GM23338 (cell line): ENCODE measurements around the gene COP1. TPM values are rescaled to one million over a fixed set of nuclear protein-coding genes. Genes with fewer than 3 reads are reported as not detected.

Experiments used
- ATAC-seq: fragments of 200-7000 bp; cut with Tn5 transposase; 3 replicates; pipeline ENCODE4 v1.9.1; 2020
- DNase-seq: peaks from one replicate; pipeline ENCODE4 v3.0.0-alpha.2; 2015; ENCODE audit warnings: low spot score
- H2AFZ ChIP-seq: fragments of 200-600 bp; sonication (generic); 2 replicates; pipeline ENCODE4 v1.8.0; 2016; ENCODE audit warnings: antibody characterized with exemption, mild to moderate bottlenecking, moderate library complexity
- H3F3A ChIP-seq: fragments of 200-600 bp; sonication (generic); replicated peaks from 2 replicates; pipeline ENCODE4 v1.8.0; 2017; ENCODE audit warnings: antibody characterized with exemption, mixed run types, low read depth
- H3K27ac ChIP-seq: fragments of 200-600 bp; sonication (generic); 2 replicates; pipeline ENCODE4 v1.6.1; 2016; ENCODE audit warnings: low read depth
- H3K27me3 ChIP-seq: fragments of 200-600 bp; sonication (generic); 2 replicates; pipeline ENCODE4 v1.8.0; 2016; ENCODE audit warnings: mild to moderate bottlenecking, mixed run types, moderate library complexity; ENCODE audit not compliant: insufficient read depth
- H3K36me3 ChIP-seq: fragments of 200-600 bp; sonication (generic); 2 replicates; pipeline ENCODE4 v1.8.0; 2016; ENCODE audit warnings: mild to moderate bottlenecking; ENCODE audit not compliant: insufficient read depth
- H3K4me1 ChIP-seq: fragments of 200-600 bp; sonication (generic); 2 replicates; pipeline ENCODE4 v1.8.0; 2016; ENCODE audit warnings: mild to moderate bottlenecking, moderate library complexity; ENCODE audit not compliant: insufficient read depth
- H3K4me2 ChIP-seq: fragments of 200-600 bp; sonication (generic); 2 replicates; pipeline ENCODE4 v1.7.1; 2017; ENCODE audit warnings: mixed run types
- H3K4me3 ChIP-seq: fragments of 200-600 bp; sonication (generic); 2 replicates; pipeline ENCODE4 v1.6.1; 2016; ENCODE audit warnings: mixed run types
- H3K79me2 ChIP-seq: fragments of 200-600 bp; sonication (generic); replicated peaks from 2 replicates; pipeline ENCODE4 v1.8.0; 2017; ENCODE audit warnings: mild to moderate bottlenecking; ENCODE audit not compliant: insufficient read depth
- H3K9me2 ChIP-seq: fragments of 200-600 bp; sonication (generic); 2 replicates; pipeline ENCODE4 v1.8.0; 2017; ENCODE audit not compliant: insufficient read depth
- H4K20me1 ChIP-seq: fragments of 200-600 bp; sonication (generic); replicated peaks from 2 replicates; pipeline ENCODE4 v1.8.0; 2017; ENCODE audit warnings: mild to moderate bottlenecking; ENCODE audit not compliant: insufficient read depth
- H3K27ac Mint-ChIP-seq: 2 replicates; pipeline ENCODE4 v1.8.0; 2020; ENCODE audit warnings: inconsistent platforms, mild to moderate bottlenecking, moderate library complexity, mixed read lengths
- H3K27me3 Mint-ChIP-seq: 3 replicates; pipeline ENCODE4 v1.8.0; 2022; ENCODE audit warnings: low read depth, mild to moderate bottlenecking, moderate library complexity, mixed read lengths, inconsistent platforms; ENCODE audit not compliant: insufficient read depth, poor library complexity
- H3K36me3 Mint-ChIP-seq: 3 replicates; pipeline ENCODE4 v1.8.0; 2021; ENCODE audit warnings: low read depth, mild to moderate bottlenecking, inconsistent platforms, moderate library complexity, mixed read lengths
- H3K4me1 Mint-ChIP-seq: 3 replicates; pipeline ENCODE4 v1.8.0; 2020; ENCODE audit warnings: mild to moderate bottlenecking, inconsistent platforms, mixed read lengths
- H3K4me3 Mint-ChIP-seq: 3 replicates; pipeline ENCODE4 v1.8.0; 2021; ENCODE audit warnings: moderate library complexity, mild to moderate bottlenecking, inconsistent platforms, mixed read lengths
- H3K9me3 Mint-ChIP-seq: 3 replicates; pipeline ENCODE4 v1.8.0; 2020; ENCODE audit warnings: moderate library complexity, mild to moderate bottlenecking, inconsistent platforms, mixed read lengths
- CREB1 ChIP-seq: fragments of 250-450 bp; sonication (Bioruptor Pico); IDR thresholded peaks from 2 replicates; pipeline ENCODE4 v1.5.0; 2020; ENCODE audit warnings: low read depth, mild to moderate bottlenecking, moderate library complexity
- CTCF ChIP-seq, 2 experiments: fragments of 200-600 bp in 1 of 2; sonication (generic) in 1 of 2; conservative IDR thresholded peaks; 2 replicates each; pipeline versions ENCODE4 v1.5.1 to v1.6.1; 2016 to 2017; ENCODE audit warnings: antibody characterized with exemption in 2 of 2, low read depth in 2 of 2, mild to moderate bottlenecking in 2 of 2, moderate library complexity in 1 of 2
- ETS1 ChIP-seq: IDR thresholded peaks from 2 replicates; pipeline ENCODE4 v1.6.1; 2016; ENCODE audit warnings: antibody characterized with exemption
- EZH2 ChIP-seq: fragments of 200-600 bp; sonication (generic); IDR thresholded peaks from one replicate; pipeline ENCODE4 v1.8.0; 2017; ENCODE audit warnings: antibody characterized with exemption, mild to moderate bottlenecking, low read depth; ENCODE audit not compliant: unreplicated experiment
- EZH2phosphoT487 ChIP-seq: fragments of 200-600 bp; sonication (generic); IDR thresholded peaks from one replicate; pipeline ENCODE4 v1.8.1; 2018; ENCODE audit warnings: antibody characterized with exemption; ENCODE audit not compliant: unreplicated experiment
- JUNB ChIP-seq: IDR thresholded peaks from one replicate; pipeline ENCODE4 v1.6.1; 2016; ENCODE audit warnings: antibody characterized with exemption; ENCODE audit not compliant: unreplicated experiment
- NANOG ChIP-seq: IDR thresholded peaks from 2 replicates; pipeline ENCODE4 v1.6.1; 2016; ENCODE audit warnings: antibody characterized with exemption, borderline replicate concordance
- POLR2AphosphoS5 ChIP-seq: IDR thresholded peaks from 2 replicates; pipeline ENCODE4 v1.6.1; 2016; ENCODE audit warnings: antibody characterized with exemption, low read depth
- STAT1 ChIP-seq: IDR thresholded peaks from one replicate; pipeline ENCODE4 v1.6.1; 2016; ENCODE audit warnings: antibody characterized with exemption; ENCODE audit not compliant: unreplicated experiment
- ZNF114 ChIP-seq: fragments of 250-450 bp; sonication (Bioruptor Pico); IDR thresholded peaks from 2 replicates; pipeline ENCODE4 v1.5.0; 2020; ENCODE audit warnings: mild to moderate bottlenecking, moderate library complexity
- ZNF331 ChIP-seq: fragments of 250-450 bp; sonication (Bioruptor Pico); IDR thresholded peaks from 2 replicates; pipeline ENCODE4 v1.5.0; 2020; ENCODE audit warnings: low read depth, mild to moderate bottlenecking, moderate library complexity
- polyA plus RNA-seq: library from polyadenylated mRNA; unstranded; fragments of >200 nt; fragmentation: Nextera tagmentation; extraction: Ambion mirVana; gene quantifications from 2 replicates; pipeline ENCODE4 v1.2.1, GENCODE V29; 2016
- total RNA-seq: library from RNA; depleted of rRNA; stranded (reverse); fragments of >200 nt; shearing (Covaris generic); gene quantifications from 2 replicates; pipeline ENCODE4 v1.2.3, GENCODE V29; 2014
- TF ChIP-seq, protein P1 (sequence below): IDR thresholded peaks from one replicate; pipeline ENCODE4 v1.6.1; 2018; ENCODE audit warnings: antibody characterized with exemption; ENCODE audit not compliant: unreplicated experiment

The COP1 gene
- total and polyA plus RNA-seq, 2 experiments from 2014 or later = 54.0 to 54.9 TPM

DNA sequence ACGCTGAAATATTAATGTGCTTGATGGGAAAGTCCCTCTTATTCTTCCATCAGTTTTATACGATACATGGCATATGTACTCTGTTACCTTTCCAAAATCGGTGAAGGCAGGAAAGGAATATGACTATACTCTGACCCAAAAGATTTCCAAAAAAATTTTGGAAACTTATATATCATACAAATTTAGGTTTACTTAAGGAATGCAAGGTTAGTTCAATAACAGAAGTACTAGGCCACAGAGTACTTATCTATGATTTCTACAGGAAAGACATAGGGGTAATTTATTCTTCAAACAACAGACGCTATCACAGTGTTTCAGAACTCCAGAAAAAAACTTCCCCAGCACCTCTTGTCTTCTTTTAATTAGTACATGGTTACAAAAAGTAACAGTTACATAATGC, 84.8 kb downstream of the COP1 start:
- DNase-seq (no peak), ATAC-seq (no peak)
- Histone ChIP-seq H3K4me2 (no peak overlapping the region), H2AFZ (no peak overlapping the region), H3K36me3 (no peaks in the 10 kb centered on the region), H3K4me3 (no peak overlapping the region), H3K27ac (no peak overlapping the region), H3K79me2 (no peaks in the 10 kb centered on the region), H3K27me3 (no peaks in the 10 kb centered on the region), H3K4me1 (no peaks in the 10 kb centered on the region), H4K20me1 (no peaks in the 10 kb centered on the region), H3F3A (no peaks in the 10 kb centered on the region), H3K9me2 (no peaks in the 10 kb centered on the region)
- no peaks in the 10 kb centered on the region for H3K27me3 Mint-ChIP-seq
- H3K9me3 Mint-ChIP-seq = no peaks in the 10 kb centered on the region
- no peak overlapping the region for H3K4me3 Mint-ChIP-seq
- no peak overlapping the region for H3K27ac Mint-ChIP-seq
- TF ChIP-seq CREB1 = no peak
- no peak for TF ChIP-seq EZH2
- TF ChIP-seq ZNF114 = no peak
- TF ChIP-seq ETS1 = no peak
- TF ChIP-seq EZH2phosphoT487 = no peak
- no peak for TF ChIP-seq STAT1
- no peak for TF ChIP-seq CTCF (conservative IDR thresholded peaks at IDR 0.05; ENCODE audit: low read depth in 2 of 2)
- TF ChIP-seq POLR2AphosphoS5 = no peak
- TF ChIP-seq, protein P1, sequence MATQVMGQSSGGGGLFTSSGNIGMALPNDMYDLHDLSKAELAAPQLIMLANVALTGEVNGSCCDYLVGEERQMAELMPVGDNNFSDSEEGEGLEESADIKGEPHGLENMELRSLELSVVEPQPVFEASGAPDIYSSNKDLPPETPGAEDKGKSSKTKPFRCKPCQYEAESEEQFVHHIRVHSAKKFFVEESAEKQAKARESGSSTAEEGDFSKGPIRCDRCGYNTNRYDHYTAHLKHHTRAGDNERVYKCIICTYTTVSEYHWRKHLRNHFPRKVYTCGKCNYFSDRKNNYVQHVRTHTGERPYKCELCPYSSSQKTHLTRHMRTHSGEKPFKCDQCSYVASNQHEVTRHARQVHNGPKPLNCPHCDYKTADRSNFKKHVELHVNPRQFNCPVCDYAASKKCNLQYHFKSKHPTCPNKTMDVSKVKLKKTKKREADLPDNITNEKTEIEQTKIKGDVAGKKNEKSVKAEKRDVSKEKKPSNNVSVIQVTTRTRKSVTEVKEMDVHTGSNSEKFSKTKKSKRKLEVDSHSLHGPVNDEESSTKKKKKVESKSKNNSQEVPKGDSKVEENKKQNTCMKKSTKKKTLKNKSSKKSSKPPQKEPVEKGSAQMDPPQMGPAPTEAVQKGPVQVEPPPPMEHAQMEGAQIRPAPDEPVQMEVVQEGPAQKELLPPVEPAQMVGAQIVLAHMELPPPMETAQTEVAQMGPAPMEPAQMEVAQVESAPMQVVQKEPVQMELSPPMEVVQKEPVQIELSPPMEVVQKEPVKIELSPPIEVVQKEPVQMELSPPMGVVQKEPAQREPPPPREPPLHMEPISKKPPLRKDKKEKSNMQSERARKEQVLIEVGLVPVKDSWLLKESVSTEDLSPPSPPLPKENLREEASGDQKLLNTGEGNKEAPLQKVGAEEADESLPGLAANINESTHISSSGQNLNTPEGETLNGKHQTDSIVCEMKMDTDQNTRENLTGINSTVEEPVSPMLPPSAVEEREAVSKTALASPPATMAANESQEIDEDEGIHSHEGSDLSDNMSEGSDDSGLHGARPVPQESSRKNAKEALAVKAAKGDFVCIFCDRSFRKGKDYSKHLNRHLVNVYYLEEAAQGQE = no peak
- TF ChIP-seq JUNB = no peak
- no peak for TF ChIP-seq ZNF331 (CRISPR knock-in tag)
- TF ChIP-seq NANOG = no peak
- no peaks in the 10 kb centered on the region for H3K4me1 Mint-ChIP-seq
- peaks cover 6% of the 10 kb centered on the region; the same call in 2 of the 3 replicates for H3K36me3 Mint-ChIP-seq
